ENCODE data around the gene ATF2. TPM values are rescaled to one million over a fixed set of nuclear protein-coding genes. Genes with fewer than 3 reads are reported as not detected.

Gene ATF2
- total RNA-seq, 2 experiments from 2014 or later: 42.9 to 48.4 TPM

GRCh38 chr2:175154661-175155082 lies 13.3 kb downstream of the ATF2 start:
- POLR2A ChIA-PET: interaction anchor here (0.6 kb wide), 1 partner anchor 598 kb away, joined by 3 read pairs; no protein-coding TSS in a partner anchor

GRCh38 chr2:175152242-175152641 lies 15.8 kb downstream of the ATF2 start:
- H3K27me3 Mint-ChIP-seq: no peaks in the 10 kb centered on the region
- H3K4me1 Mint-ChIP-seq (ENCODE audit: low read depth): peaks cover 51% of the 10 kb centered on the region
- H3K4me3 Mint-ChIP-seq: no peak overlapping the region
- POLR2A ChIA-PET: interaction anchor here (1.4 kb wide), 1 partner anchor 11 kb away, joined by 4 read pairs; no protein-coding TSS in a partner anchor
- peak; percentile 53 for ATAC-seq
- H3K27ac Mint-ChIP-seq: peak overlapping the region; percentile 46
- no peak for TF ChIP-seq CTCF (IDR thresholded peaks at IDR 0.05)
- no peak for DNase-seq
- CTCF ChIA-PET: interaction anchor here (1.0 kb wide), 1 partner anchor 27 kb away, joined by 3 read pairs; no protein-coding TSS in a partner anchor
- intact Hi-C loops (cut with micrococcal nuclease): no loop called here
- H3K9me3 Mint-ChIP-seq: no peaks in the 10 kb centered on the region
- H3K36me3 Mint-ChIP-seq (ENCODE audit: low read depth): peaks cover 23% of the 10 kb centered on the region

More at GRCh38 chr2:175154661-175155082, 13.3 kb downstream of the ATF2 start:
- DNase-seq (no peak), ATAC-seq (peak; percentile 92)
- Mint-ChIP-seq H3K27ac (peak overlapping the region; percentile 75), H3K4me3 (no peak overlapping the region), H3K27me3 (no peaks in the 10 kb centered on the region), H3K36me3 (ENCODE audit: low read depth) (peaks cover 10% of the 10 kb centered on the region), H3K9me3 (no peaks in the 10 kb centered on the region), H3K4me1 (ENCODE audit: low read depth) (peaks cover 37% of the 10 kb centered on the region)
- TF ChIP-seq CTCF (IDR thresholded peaks at IDR 0.05): no peak
- CTCF ChIA-PET: interaction anchor here (1.4 kb wide), 1 partner anchor 19 kb away, joined by 3 read pairs; no protein-coding TSS in a partner anchor
- intact Hi-C loops (cut with micrococcal nuclease): no loop called here

GRCh38 chr2:175151791-175152190 lies 16.2 kb downstream of the ATF2 start:
- DNase-seq (no peak), ATAC-seq (no peak)
- H3K9me3 Mint-ChIP-seq: no peaks in the 10 kb centered on the region
- H3K27me3 Mint-ChIP-seq: no peaks in the 10 kb centered on the region
- H3K4me3 Mint-ChIP-seq: no peak overlapping the region
- no peak for TF ChIP-seq CTCF (IDR thresholded peaks at IDR 0.05)
- H3K36me3 Mint-ChIP-seq (ENCODE audit: low read depth): peaks cover 20% of the 10 kb centered on the region
- no peak overlapping the region for H3K27ac Mint-ChIP-seq
- CTCF ChIA-PET: interaction anchor here (0.6 to 1.0 kb wide), 3 partner anchors 14 to 401 kb away, joined by 3 read pairs; no protein-coding TSS in a partner anchor
- intact Hi-C loops (cut with micrococcal nuclease): no loop called here
- peaks cover 48% of the 10 kb centered on the region for H3K4me1 Mint-ChIP-seq (ENCODE audit: low read depth)
- POLR2A ChIA-PET: interaction anchor here (1.4 kb wide), 1 partner anchor 10 kb away, joined by 4 read pairs; no protein-coding TSS in a partner anchor

GRCh38 chr2:175147186-175147585 lies 20.8 kb downstream of the ATF2 start:
- no peak for TF ChIP-seq CTCF (IDR thresholded peaks at IDR 0.05)
- H3K27ac Mint-ChIP-seq: no peak overlapping the region
- peaks cover 30% of the 10 kb centered on the region for H3K4me1 Mint-ChIP-seq (ENCODE audit: low read depth)
- no peaks in the 10 kb centered on the region for H3K27me3 Mint-ChIP-seq
- H3K9me3 Mint-ChIP-seq: no peaks in the 10 kb centered on the region
- no peak overlapping the region for H3K4me3 Mint-ChIP-seq
- CTCF ChIA-PET: no interaction called here
- DNase-seq (no peak), ATAC-seq (no peak)
- H3K36me3 Mint-ChIP-seq (ENCODE audit: low read depth): peaks cover 25% of the 10 kb centered on the region
- intact Hi-C loops (cut with micrococcal nuclease): no loop called here
- POLR2A ChIA-PET: no interaction called here

- intact Hi-C loops (cut with micrococcal nuclease): no loop called here
- Mint-ChIP-seq H3K27me3 (no peaks in the 10 kb centered on the region), H3K4me3 (no peak overlapping the region), H3K4me1 (ENCODE audit: low read depth) (peaks cover 27% of the 10 kb centered on the region), H3K36me3 (ENCODE audit: low read depth) (peaks cover 19% of the 10 kb centered on the region), H3K27ac (no peak overlapping the region), H3K9me3 (no peaks in the 10 kb centered on the region)
- ChIA-PET POLR2A (no interaction called here), CTCF (no interaction called here)
- no peak for TF ChIP-seq CTCF (IDR thresholded peaks at IDR 0.05)
- ATAC-seq (no peak), DNase-seq (no peak)
These were observed 24.3 kb downstream of the ATF2 start for GRCh38 chr2:175143678-175144077.
